Activated T-cell treated with anti-CD3 and anti-CD28 coated beads, Interleukin-2, amount 50 U/mL, for 4 hours (primary cell): ENCODE measurements around the gene WNT2. TPM values are rescaled to one million over a fixed set of nuclear protein-coding genes. Genes with fewer than 3 reads are reported as not detected.
"Not testable (repeated sequence)": the region's sequence is repeated elsewhere in the genome, so short reads cannot be mapped to it uniquely, and the experiment has no call there.

ENCODE experiments used
- ATAC-seq, 2 donors: fragments of 200-7000 bp; cut with Tn5 transposase; one replicate each; pipeline ENCODE4 v1.10.0; 2021
- DNase-seq: peaks from one replicate; pipeline ENCODE4 v3.0.0-alpha.2; 2020
- H3K27me3 Mint-ChIP-seq: one replicate; pipeline ENCODE4 v1.8.0; 2021; ENCODE audit warnings: low read depth, mixed read lengths
- H3K36me3 Mint-ChIP-seq: one replicate; pipeline ENCODE4 v1.8.0; 2022; ENCODE audit warnings: mixed read lengths; ENCODE audit not compliant: insufficient read depth
- H3K4me1 Mint-ChIP-seq: one replicate; pipeline ENCODE4 v1.8.0; 2021; ENCODE audit warnings: low read depth, mixed read lengths
- H3K4me3 Mint-ChIP-seq: one replicate; pipeline ENCODE4 v1.8.0; 2021; ENCODE audit warnings: mild to moderate bottlenecking, moderate library complexity, mixed read lengths
- H3K9me3 Mint-ChIP-seq: one replicate; pipeline ENCODE4 v1.8.0; 2021; ENCODE audit warnings: mixed read lengths
- total RNA-seq, 3 donors: library from RNA; stranded (reverse); gene quantifications; one replicate each; pipeline ENCODE4 v1.2.1, GENCODE V29; 2021

The WNT2 gene
- total RNA-seq, 3 donors from 2014 or later = not detected

- no peaks in the 10 kb centered on the region for H3K36me3 Mint-ChIP-seq
- DNase-seq (no peak), ATAC-seq (no peak)
- peaks cover 51% of the 10 kb centered on the region for H3K27me3 Mint-ChIP-seq
- H3K4me3 Mint-ChIP-seq = no peak overlapping the region
- no peaks in the 10 kb centered on the region for H3K4me1 Mint-ChIP-seq
- no peaks in the 10 kb centered on the region for H3K9me3 Mint-ChIP-seq
These were observed 1.2 kb upstream of the WNT2 start for GRCh38 chr7:117323851-117324711.

DNA sequence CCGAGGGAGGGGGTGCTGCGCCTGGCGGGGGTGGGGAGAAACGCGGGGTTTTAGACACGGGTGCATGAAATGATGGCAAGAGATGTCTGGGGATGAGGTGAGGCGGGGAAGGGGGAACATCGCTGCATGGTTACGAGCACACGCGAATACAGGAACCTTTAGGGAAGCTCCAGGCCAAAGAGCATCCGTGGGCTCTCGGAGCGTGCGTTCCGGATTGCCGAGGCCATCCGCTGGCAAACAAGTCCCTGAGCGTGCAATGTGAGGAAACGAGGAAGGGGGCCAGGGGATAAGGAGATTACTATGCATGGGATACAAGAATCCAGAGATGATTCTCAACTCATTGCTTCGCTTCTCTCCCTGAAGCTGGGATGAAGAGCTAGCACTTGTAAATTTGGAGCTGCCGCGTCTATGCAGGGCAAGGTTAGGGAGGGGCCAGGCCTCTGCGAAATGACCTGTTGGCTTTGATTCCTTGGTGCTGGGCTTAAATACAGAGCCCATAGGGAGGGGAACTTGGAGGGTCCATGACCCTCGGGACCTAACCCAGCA, 520 bp upstream of the WNT2 start:
- Mint-ChIP-seq H3K36me3 (no peaks in the 10 kb centered on the region), H3K4me3 (no peak overlapping the region), H3K9me3 (no peaks in the 10 kb centered on the region), H3K27me3 (peaks cover 53% of the 10 kb centered on the region), H3K4me1 (no peaks in the 10 kb centered on the region)
- no peak for ATAC-seq
- no peak for DNase-seq

DNA sequence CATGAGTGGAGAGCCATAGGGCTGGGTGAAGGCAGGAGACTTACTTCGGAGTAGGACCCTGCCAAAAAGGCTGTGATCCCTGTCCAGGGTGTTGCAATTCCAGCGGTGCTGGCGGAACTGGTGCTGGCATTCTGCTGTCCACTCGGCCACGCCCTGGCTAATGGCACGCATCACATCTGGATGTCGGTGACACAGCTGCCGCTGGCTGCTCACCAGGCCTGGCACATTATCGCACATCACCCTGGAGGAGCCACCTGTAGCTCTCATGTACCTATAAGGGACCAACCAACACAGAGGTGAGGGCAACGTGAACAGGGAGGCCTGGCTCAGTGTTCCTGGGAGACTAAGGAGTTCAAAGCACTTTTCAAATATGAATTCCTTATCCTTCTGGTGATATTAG, 2.3 kb downstream of the WNT2 start:
- ATAC-seq = no peak
- no peak overlapping the region for H3K4me3 Mint-ChIP-seq
- H3K9me3 Mint-ChIP-seq = no peaks in the 10 kb centered on the region
- no peaks in the 10 kb centered on the region for H3K36me3 Mint-ChIP-seq
- H3K27me3 Mint-ChIP-seq = peaks cover 41% of the 10 kb centered on the region
- no peak for DNase-seq
- no peaks in the 10 kb centered on the region for H3K4me1 Mint-ChIP-seq

GRCh38 chr7:117319181-117319580, 3.7 kb downstream of the WNT2 start:
- DNase-seq (no peak), ATAC-seq (no peak)
- Mint-ChIP-seq H3K27me3 (peaks cover 32% of the 10 kb centered on the region), H3K4me3 (no peak overlapping the region), H3K9me3 (no peaks in the 10 kb centered on the region), H3K36me3 (no peaks in the 10 kb centered on the region), H3K4me1 (no peaks in the 10 kb centered on the region)

- Mint-ChIP-seq H3K4me1 (no peaks in the 10 kb centered on the region), H3K4me3 (no peak overlapping the region), H3K36me3 (no peaks in the 10 kb centered on the region), H3K9me3 (no peaks in the 10 kb centered on the region), H3K27me3 (peaks cover 1% of the 10 kb centered on the region)
- no peak for ATAC-seq
- no peak for DNase-seq
These were observed 9.3 kb downstream of the WNT2 start for GRCh38 chr7:117313582-117313981.

DNA sequence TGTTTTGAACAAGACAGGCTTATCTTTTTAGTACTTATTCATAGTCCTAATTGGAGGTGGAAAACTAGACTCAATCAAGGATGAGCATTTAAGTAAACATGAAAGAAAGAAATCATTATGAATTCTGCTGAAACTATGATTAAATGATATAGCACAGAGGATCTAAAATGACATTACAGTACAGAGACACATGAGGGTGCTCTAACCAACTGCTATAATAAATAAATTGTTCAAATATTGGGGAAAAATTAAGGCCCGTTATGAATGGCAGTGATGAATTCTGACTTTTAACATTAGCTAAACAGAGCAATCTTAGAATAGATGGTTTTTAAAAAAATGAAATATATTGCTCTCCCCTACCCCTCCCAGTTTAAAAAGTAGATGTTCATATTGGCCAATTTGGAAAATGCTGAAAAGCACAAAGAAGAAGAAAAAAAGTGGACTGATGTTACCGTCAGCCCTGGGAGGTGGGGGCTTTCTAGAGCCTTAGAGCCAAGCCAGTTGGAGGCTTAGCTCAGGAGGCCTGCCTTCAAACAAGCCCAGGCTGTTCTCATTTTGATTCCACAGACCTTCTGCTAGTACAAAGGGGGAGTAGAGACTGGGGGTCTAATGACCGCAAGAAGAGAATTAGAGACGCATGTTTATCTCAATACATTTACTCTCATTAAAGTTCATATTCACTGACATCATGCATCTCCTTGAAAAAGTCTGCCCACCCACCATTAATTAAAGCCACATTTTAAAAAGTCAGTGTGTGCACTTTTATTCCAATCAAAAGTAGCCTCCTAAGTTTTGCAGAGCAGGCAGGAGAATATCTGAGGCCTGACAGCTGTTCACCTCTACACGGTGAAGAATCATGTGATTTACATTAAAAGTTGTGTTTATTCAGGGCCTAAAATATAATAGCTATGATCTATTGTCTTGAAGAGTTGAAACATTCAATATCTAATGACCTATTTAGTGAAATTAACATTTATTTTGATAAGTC, 10.0 kb downstream of the WNT2 start:
- Mint-ChIP-seq H3K27me3 (no peaks in the 10 kb centered on the region), H3K9me3 (no peaks in the 10 kb centered on the region), H3K36me3 (no peaks in the 10 kb centered on the region), H3K4me1 (no peaks in the 10 kb centered on the region), H3K4me3 (no peak overlapping the region)
- DNase-seq = no peak
- ATAC-seq = no peak

DNA sequence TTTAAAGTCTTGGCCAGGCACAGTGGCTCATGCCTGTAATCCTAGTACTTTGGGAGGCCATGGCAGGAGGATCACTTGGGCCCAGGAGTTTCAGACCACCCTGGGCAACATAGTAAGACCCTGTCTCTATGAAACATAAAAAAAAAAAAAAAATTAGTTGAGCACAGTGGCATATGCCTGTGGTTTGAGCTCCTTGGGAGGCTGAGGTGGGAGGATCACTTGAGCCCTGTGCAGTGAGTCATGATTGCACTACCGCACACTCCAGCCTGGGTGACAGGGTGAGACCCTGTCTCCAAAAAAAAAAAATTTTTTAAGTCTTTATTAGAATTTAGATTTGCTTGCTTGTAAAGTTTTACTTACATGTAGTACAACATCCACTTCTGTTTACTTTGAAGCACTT, 14.0 kb downstream of the WNT2 start:
- no peaks in the 10 kb centered on the region for H3K9me3 Mint-ChIP-seq
- ATAC-seq (no peak), DNase-seq (no peak)
- H3K4me1 Mint-ChIP-seq = no peaks in the 10 kb centered on the region
- no peaks in the 10 kb centered on the region for H3K27me3 Mint-ChIP-seq
- H3K4me3 Mint-ChIP-seq = no peak overlapping the region
- no peaks in the 10 kb centered on the region for H3K36me3 Mint-ChIP-seq

- Mint-ChIP-seq H3K27me3 (no peaks in the 10 kb centered on the region), H3K4me1 (no peaks in the 10 kb centered on the region), H3K9me3 (no peaks in the 10 kb centered on the region), H3K4me3 (no peak overlapping the region), H3K36me3 (no peaks in the 10 kb centered on the region)
- DNase-seq (no peak), ATAC-seq (no peak)
These were observed 20.5 kb downstream of the WNT2 start for GRCh38 chr7:117302396-117302795.

GRCh38 chr7:117300506-117300905, 22.4 kb downstream of the WNT2 start:
- not testable (repeated sequence) for ATAC-seq, H3K4me3 Mint-ChIP-seq, H3K27me3 Mint-ChIP-seq, H3K9me3 Mint-ChIP-seq, H3K36me3 Mint-ChIP-seq, DNase-seq, H3K4me1 Mint-ChIP-seq

GRCh38 chr7:117297606-117298005, 25.3 kb downstream of the WNT2 start:
- H3K27me3 Mint-ChIP-seq = no peaks in the 10 kb centered on the region
- DNase-seq (no peak), ATAC-seq (no peak)
- H3K4me1 Mint-ChIP-seq = no peaks in the 10 kb centered on the region
- H3K9me3 Mint-ChIP-seq = no peaks in the 10 kb centered on the region
- no peak overlapping the region for H3K4me3 Mint-ChIP-seq
- no peaks in the 10 kb centered on the region for H3K36me3 Mint-ChIP-seq

DNA sequence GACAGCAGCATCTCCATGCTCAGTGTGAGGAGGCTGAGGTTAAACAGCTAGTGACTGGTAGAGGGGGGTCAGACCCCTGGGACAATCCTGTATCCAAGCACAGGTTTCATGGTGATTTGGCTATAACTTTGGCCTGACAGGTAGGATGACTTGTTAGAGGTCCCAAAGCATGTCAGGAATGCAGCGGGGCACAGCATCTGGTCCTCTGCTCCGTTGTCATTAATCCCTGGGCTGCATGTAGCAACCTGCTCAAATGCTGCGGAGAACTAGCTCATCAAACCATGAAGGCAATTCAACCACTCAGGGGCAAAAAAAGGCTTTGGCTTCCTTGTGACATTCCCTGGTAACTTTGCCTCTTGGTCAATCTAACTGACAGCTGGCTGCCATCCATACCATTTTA, 26.8 kb downstream of the WNT2 start:
- DNase-seq (no peak), ATAC-seq (no peak)
- Mint-ChIP-seq H3K36me3 (no peaks in the 10 kb centered on the region), H3K4me3 (no peak overlapping the region), H3K27me3 (no peaks in the 10 kb centered on the region), H3K9me3 (no peaks in the 10 kb centered on the region), H3K4me1 (no peaks in the 10 kb centered on the region)

- H3K9me3 Mint-ChIP-seq = no peaks in the 10 kb centered on the region
- no peaks in the 10 kb centered on the region for H3K36me3 Mint-ChIP-seq
- peaks cover 2% of the 10 kb centered on the region for H3K27me3 Mint-ChIP-seq
- H3K4me3 Mint-ChIP-seq = no peak overlapping the region
- ATAC-seq = no peak
- DNase-seq = no peak
- H3K4me1 Mint-ChIP-seq = no peaks in the 10 kb centered on the region
These were observed 37.0 kb downstream of the WNT2 start for GRCh38 chr7:117285826-117286225.

DNA sequence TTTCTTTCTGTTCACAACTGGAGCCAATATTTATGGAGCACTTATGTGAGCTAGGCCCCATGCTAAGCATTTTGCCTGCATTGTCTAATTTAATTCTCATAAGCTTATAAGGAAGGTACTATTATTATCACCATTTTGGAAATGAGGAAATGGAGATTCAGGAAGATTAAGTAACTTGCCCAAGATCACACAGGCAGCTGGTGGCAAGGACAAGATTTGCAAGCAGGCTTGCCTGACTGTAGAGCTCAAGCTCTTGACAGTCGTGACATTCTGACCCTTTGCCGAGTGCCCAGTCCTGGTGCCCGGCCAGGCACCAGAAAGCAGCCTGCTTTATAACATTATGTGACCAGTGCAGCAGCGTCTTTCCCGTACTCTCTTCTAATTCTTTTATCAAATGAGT, 38.2 kb downstream of the WNT2 start:
- Mint-ChIP-seq H3K27me3 (peaks cover 1% of the 10 kb centered on the region), H3K4me3 (no peak overlapping the region), H3K36me3 (no peaks in the 10 kb centered on the region), H3K4me1 (no peaks in the 10 kb centered on the region), H3K9me3 (no peaks in the 10 kb centered on the region)
- ATAC-seq = no peak
- no peak for DNase-seq

GRCh38 chr7:117283779-117284178, 39.1 kb downstream of the WNT2 start:
- Mint-ChIP-seq H3K4me1 (no peaks in the 10 kb centered on the region), H3K27me3 (no peaks in the 10 kb centered on the region), H3K4me3 (no peak overlapping the region), H3K9me3 (no peaks in the 10 kb centered on the region), H3K36me3 (no peaks in the 10 kb centered on the region)
- DNase-seq = no peak
- ATAC-seq = no peak
